Measurements from ENCODE around the gene ZSWIM5.

ZSWIM5 gene

DNA sequence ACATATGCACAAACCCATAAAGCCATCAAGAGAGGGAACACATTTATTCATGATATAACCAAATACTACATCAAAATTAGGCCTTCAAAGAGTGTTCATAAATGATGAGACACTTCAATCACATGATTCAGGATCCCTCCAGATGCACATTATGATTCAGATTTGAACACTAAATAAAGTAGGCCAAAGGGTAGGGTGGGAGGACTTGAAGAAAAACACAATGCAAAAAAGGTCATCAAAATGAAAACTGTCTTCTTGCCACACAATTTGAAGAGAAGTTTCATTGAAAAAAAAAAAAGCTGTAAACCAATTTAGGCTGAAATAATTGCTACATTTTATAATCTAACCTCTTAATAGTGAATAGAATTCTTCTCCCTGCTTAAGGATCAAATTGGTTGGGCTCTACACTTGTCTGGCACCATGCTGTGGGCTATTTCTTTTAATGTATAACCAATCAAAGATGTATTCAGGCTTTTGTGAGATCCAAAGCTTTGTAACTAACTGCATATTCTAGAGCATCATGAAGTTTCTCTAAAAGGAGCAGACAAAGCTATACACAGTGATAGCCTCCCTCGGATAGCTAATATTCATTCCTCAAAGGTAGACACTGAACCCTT lies 58.1 kb downstream of the ZSWIM5 start:
- H3K4me3 ChIP-seq (ENCODE audit: low read length): no peak overlapping the region
- no peak overlapping the region for H3K27ac ChIP-seq (ENCODE audit: low read depth, low read length)
- no peak overlapping the region for H3K9ac ChIP-seq (ENCODE audit: low read length)
- no peak overlapping the region for H4K5ac ChIP-seq (ENCODE audit: low read length)
- DNase-seq: no peak
- H3K4me1 ChIP-seq (ENCODE audit: control insufficient read depth, low read depth, low read length): no peaks in the 10 kb centered on the region
- no peaks in the 10 kb centered on the region for H3K27me3 ChIP-seq (ENCODE audit: insufficient read depth, low read length, poor library complexity)
- H3K79me1 ChIP-seq (ENCODE audit: low read length): no peaks in the 10 kb centered on the region
- H3K4ac ChIP-seq (ENCODE audit: low read depth, low read length): no peak overlapping the region
- H2BK120ac ChIP-seq (ENCODE audit: low read depth, low read length): no peak overlapping the region
- no peak overlapping the region for H2AK5ac ChIP-seq (ENCODE audit: low read length)
- H3K79me2 ChIP-seq (ENCODE audit: control insufficient read depth, insufficient read depth, low read length): no peaks in the 10 kb centered on the region
- no peak overlapping the region for H3K23ac ChIP-seq (ENCODE audit: low read length)
- no peak overlapping the region for H2BK5ac ChIP-seq (ENCODE audit: low read length)
- no peak overlapping the region for H3K18ac ChIP-seq (ENCODE audit: low read length)
- no peak overlapping the region for H4K8ac ChIP-seq (ENCODE audit: low read depth, low read length)
- no peaks in the 10 kb centered on the region for H3K36me3 ChIP-seq (ENCODE audit: control insufficient read depth, insufficient read depth, low read length)
- no peak overlapping the region for H3K4me2 ChIP-seq (ENCODE audit: low read length)
- no peak overlapping the region for H3K56ac ChIP-seq (ENCODE audit: low read length)
- no peak overlapping the region for H2BK15ac ChIP-seq (replicated peaks; ENCODE audit: low read depth)
- WGBS (ENCODE audit: extremely low coverage, insufficient coverage, low lambda C conversion rate): no CpG with 5 or more reads among the region's 1 CpG

DNA sequence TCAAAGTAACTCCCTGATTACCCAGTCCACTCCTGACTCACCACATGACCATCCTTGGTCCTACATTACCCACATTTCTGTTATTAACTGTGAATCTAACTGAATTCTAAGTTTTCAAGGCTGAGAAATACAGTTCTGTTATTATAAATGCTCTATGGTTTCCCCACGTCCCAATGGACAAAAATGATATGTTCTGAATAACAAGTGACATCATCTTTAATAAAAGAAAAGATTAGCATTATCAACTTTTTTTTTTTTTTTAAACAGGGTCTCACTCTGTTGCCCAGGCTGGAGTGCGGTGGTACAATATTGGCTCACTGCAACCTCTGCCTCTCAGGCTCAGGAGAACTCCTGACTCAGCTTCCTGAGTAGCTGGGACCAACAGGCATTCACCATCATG lies 59.6 kb downstream of the ZSWIM5 start:
- Histone ChIP-seq H3K4me2 (ENCODE audit: low read length) (no peak overlapping the region), H3K27me3 (ENCODE audit: insufficient read depth, low read length, poor library complexity) (no peaks in the 10 kb centered on the region), H4K8ac (ENCODE audit: low read depth, low read length) (no peak overlapping the region), H2BK120ac (ENCODE audit: low read depth, low read length) (no peak overlapping the region), H3K36me3 (ENCODE audit: control insufficient read depth, insufficient read depth, low read length) (no peaks in the 10 kb centered on the region), H3K23ac (ENCODE audit: low read length) (no peak overlapping the region), H3K4me1 (ENCODE audit: control insufficient read depth, low read depth, low read length) (no peaks in the 10 kb centered on the region), H3K27ac (ENCODE audit: low read depth, low read length) (no peak overlapping the region), H4K5ac (ENCODE audit: low read length) (no peak overlapping the region), H3K18ac (ENCODE audit: low read length) (no peak overlapping the region), H3K4me3 (ENCODE audit: low read length) (no peak overlapping the region), H3K4ac (ENCODE audit: low read depth, low read length) (no peak overlapping the region), H3K79me2 (ENCODE audit: control insufficient read depth, insufficient read depth, low read length) (no peaks in the 10 kb centered on the region), H2BK15ac (replicated peaks; ENCODE audit: low read depth) (no peak overlapping the region), H3K79me1 (ENCODE audit: low read length) (no peaks in the 10 kb centered on the region), H3K9ac (ENCODE audit: low read length) (no peak overlapping the region), H3K56ac (ENCODE audit: low read length) (no peak overlapping the region), H2AK5ac (ENCODE audit: low read length) (no peak overlapping the region), H2BK5ac (ENCODE audit: low read length) (no peak overlapping the region)
- no peak for DNase-seq
- WGBS (ENCODE audit: extremely low coverage, insufficient coverage, low lambda C conversion rate): no CpG with 5 or more reads among the region's 2 CpGs

GRCh38 chr1:45141247-45142003 lies 65.0 kb downstream of the ZSWIM5 start:
- Histone ChIP-seq H2BK5ac (ENCODE audit: low read length) (no peak overlapping the region), H4K5ac (ENCODE audit: low read length) (no peak overlapping the region), H2BK15ac (replicated peaks; ENCODE audit: low read depth) (no peak overlapping the region)

DNA sequence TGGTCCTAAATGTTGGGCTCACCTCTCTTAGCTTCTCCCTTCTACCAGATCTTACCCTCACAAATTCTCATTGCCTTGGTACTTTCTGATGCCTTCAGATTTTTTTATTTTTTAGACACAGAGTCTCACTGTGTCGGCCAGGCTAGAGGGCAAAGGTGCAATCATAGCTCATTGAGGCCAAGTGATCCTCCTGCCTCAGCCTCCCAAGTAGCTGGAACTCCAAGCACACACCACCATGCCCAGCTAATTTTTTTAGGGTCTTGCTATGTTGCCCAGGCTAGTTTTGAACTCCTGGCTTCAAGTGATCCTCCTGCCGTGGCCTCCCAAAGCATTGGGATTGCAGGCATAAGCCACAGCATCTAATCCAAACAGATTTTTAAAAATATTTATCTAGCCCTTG lies 69.4 kb downstream of the ZSWIM5 start:
- no peak overlapping the region for H3K23ac ChIP-seq (ENCODE audit: low read length)
- H3K9ac ChIP-seq (ENCODE audit: low read length): no peak overlapping the region
- H3K27me3 ChIP-seq (ENCODE audit: insufficient read depth, low read length, poor library complexity): no peaks in the 10 kb centered on the region
- H3K27ac ChIP-seq (ENCODE audit: low read depth, low read length): no peak overlapping the region
- H3K36me3 ChIP-seq (ENCODE audit: control insufficient read depth, insufficient read depth, low read length): no peaks in the 10 kb centered on the region
- no peak overlapping the region for H2BK120ac ChIP-seq (ENCODE audit: low read depth, low read length)
- no CpG with 5 or more reads among the region's 2 CpGs for WGBS (ENCODE audit: extremely low coverage, insufficient coverage, low lambda C conversion rate)
- DNase-seq: no peak
- H2AK5ac ChIP-seq (ENCODE audit: low read length): no peak overlapping the region
- H3K56ac ChIP-seq (ENCODE audit: low read length): no peak overlapping the region
- H3K79me2 ChIP-seq (ENCODE audit: control insufficient read depth, insufficient read depth, low read length): no peaks in the 10 kb centered on the region
- H3K4ac ChIP-seq (ENCODE audit: low read depth, low read length): no peak overlapping the region
- no peak overlapping the region for H3K18ac ChIP-seq (ENCODE audit: low read length)
- no peak overlapping the region for H2BK15ac ChIP-seq (replicated peaks; ENCODE audit: low read depth)
- no peak overlapping the region for H3K4me2 ChIP-seq (ENCODE audit: low read length)
- no peaks in the 10 kb centered on the region for H3K4me1 ChIP-seq (ENCODE audit: control insufficient read depth, low read depth, low read length)
- H3K4me3 ChIP-seq (ENCODE audit: low read length): no peak overlapping the region
- H4K5ac ChIP-seq (ENCODE audit: low read length): no peak overlapping the region
- no peak overlapping the region for H2BK5ac ChIP-seq (ENCODE audit: low read length)
- no peaks in the 10 kb centered on the region for H3K79me1 ChIP-seq (ENCODE audit: low read length)
- no peak overlapping the region for H4K8ac ChIP-seq (ENCODE audit: low read depth, low read length)

More at GRCh38 chr1:45141247-45142003, 65.0 kb downstream of the ZSWIM5 start:
- Histone ChIP-seq H3K9ac (ENCODE audit: low read length) (no peak overlapping the region), H3K23ac (ENCODE audit: low read length) (no peak overlapping the region), H3K27ac (ENCODE audit: low read depth, low read length) (no peak overlapping the region), H3K79me1 (ENCODE audit: low read length) (no peaks in the 10 kb centered on the region), H3K4me2 (ENCODE audit: low read length) (no peak overlapping the region), H3K79me2 (ENCODE audit: control insufficient read depth, insufficient read depth, low read length) (no peaks in the 10 kb centered on the region), H2AK5ac (ENCODE audit: low read length) (no peak overlapping the region), H4K8ac (ENCODE audit: low read depth, low read length) (no peak overlapping the region), H3K36me3 (ENCODE audit: control insufficient read depth, insufficient read depth, low read length) (no peaks in the 10 kb centered on the region), H3K56ac (ENCODE audit: low read length) (no peak overlapping the region), H3K4ac (ENCODE audit: low read depth, low read length) (no peak overlapping the region), H2BK120ac (ENCODE audit: low read depth, low read length) (no peak overlapping the region), H3K27me3 (ENCODE audit: insufficient read depth, low read length, poor library complexity) (no peaks in the 10 kb centered on the region), H3K4me1 (ENCODE audit: control insufficient read depth, low read depth, low read length) (no peaks in the 10 kb centered on the region), H3K18ac (ENCODE audit: low read length) (no peak overlapping the region), H3K4me3 (ENCODE audit: low read length) (no peak overlapping the region)
- no peak for DNase-seq
- no CpG with 5 or more reads among the region's 4 CpGs for WGBS (ENCODE audit: extremely low coverage, insufficient coverage, low lambda C conversion rate)

GRCh38 chr1:45135316-45135715 lies 71.1 kb downstream of the ZSWIM5 start:
- no peak overlapping the region for H4K8ac ChIP-seq (ENCODE audit: low read depth, low read length)
- no peak overlapping the region for H2AK5ac ChIP-seq (ENCODE audit: low read length)
- no peaks in the 10 kb centered on the region for H3K4me1 ChIP-seq (ENCODE audit: control insufficient read depth, low read depth, low read length)
- H3K4ac ChIP-seq (ENCODE audit: low read depth, low read length): no peak overlapping the region
- H4K5ac ChIP-seq (ENCODE audit: low read length): no peak overlapping the region
- no peak overlapping the region for H3K9ac ChIP-seq (ENCODE audit: low read length)
- no peak overlapping the region for H3K4me2 ChIP-seq (ENCODE audit: low read length)
- DNase-seq: no peak
- no peaks in the 10 kb centered on the region for H3K27me3 ChIP-seq (ENCODE audit: insufficient read depth, low read length, poor library complexity)
- no peak overlapping the region for H2BK120ac ChIP-seq (ENCODE audit: low read depth, low read length)
- WGBS (ENCODE audit: extremely low coverage, insufficient coverage, low lambda C conversion rate): no CpG with 5 or more reads among the region's 1 CpG
- H3K23ac ChIP-seq (ENCODE audit: low read length): no peak overlapping the region
- H3K79me1 ChIP-seq (ENCODE audit: low read length): no peaks in the 10 kb centered on the region
- no peak overlapping the region for H2BK15ac ChIP-seq (replicated peaks; ENCODE audit: low read depth)
- H3K4me3 ChIP-seq (ENCODE audit: low read length): no peak overlapping the region
- H3K56ac ChIP-seq (ENCODE audit: low read length): no peak overlapping the region
- no peak overlapping the region for H3K18ac ChIP-seq (ENCODE audit: low read length)
- H3K79me2 ChIP-seq (ENCODE audit: control insufficient read depth, insufficient read depth, low read length): no peaks in the 10 kb centered on the region
- no peak overlapping the region for H2BK5ac ChIP-seq (ENCODE audit: low read length)
- H3K36me3 ChIP-seq (ENCODE audit: control insufficient read depth, insufficient read depth, low read length): no peaks in the 10 kb centered on the region
- no peak overlapping the region for H3K27ac ChIP-seq (ENCODE audit: low read depth, low read length)
